DMS114 treated with DMSO at 0.1 percent for 48 hours (cell line): ENCODE data around the gene CHFR.
"Not testable (repeated sequence)": the region's sequence is repeated elsewhere in the genome, so short reads cannot be mapped to it uniquely, and the experiment has no call there.

Experiments used
- DNase-seq: peaks from one replicate; lab custom pipeline; 2025; ENCODE audit not compliant: unreplicated experiment; lab: John Stamatoyannopoulos, UW

CHFR gene

GRCh38 chr12:132874620-132875019, 12.8 kb downstream of the CHFR start:
- not testable (repeated sequence) for DNase-seq

DNA sequence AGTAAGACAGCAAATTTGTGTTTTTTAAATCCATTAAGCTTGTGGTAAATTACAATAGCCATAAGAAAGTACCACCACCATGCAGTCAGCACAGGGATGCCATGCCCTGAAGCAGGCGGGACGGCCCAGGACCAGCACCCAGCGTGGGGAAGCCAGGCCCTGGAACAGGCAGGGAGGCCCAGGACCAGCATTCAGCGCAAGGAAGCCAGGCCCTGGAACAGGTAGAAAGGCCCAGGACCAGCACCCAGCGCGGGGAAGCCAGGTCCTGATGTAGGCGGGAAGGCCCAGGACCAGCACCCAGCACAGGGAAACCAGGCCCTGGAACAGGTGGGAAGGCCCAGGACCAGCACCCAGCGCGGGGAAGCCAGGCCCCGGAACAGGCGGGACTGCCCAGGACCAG, 13.2 kb downstream of the CHFR start:
- DNase-seq: no peak

- DNase-seq: no peak
These were observed 13.7 kb downstream of the CHFR start for GRCh38 chr12:132873724-132874123.

DNA sequence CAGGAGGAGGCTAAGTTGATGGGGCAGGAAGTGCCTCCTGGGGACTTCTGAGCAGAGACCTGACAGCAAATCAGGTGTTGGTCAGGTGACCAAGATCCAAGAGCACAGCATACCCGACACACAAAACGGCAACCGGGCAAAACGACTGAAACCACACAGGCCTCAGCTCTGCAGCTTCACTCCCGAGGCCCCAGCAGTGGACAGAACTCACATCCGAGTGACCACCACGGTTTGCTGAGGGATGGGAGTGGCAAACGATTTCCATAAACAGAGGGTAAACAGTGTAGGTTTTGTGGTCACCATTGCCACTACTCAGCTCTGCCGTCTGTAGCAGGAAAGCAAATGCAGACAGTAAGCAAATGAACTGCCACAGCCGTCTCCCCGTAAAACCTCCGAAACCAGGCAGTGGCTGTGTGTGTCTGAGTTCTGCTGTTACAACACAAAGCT, 14.4 kb downstream of the CHFR start:
- DNase-seq: no peak

- DNase-seq: no peak
These were observed 15.1 kb downstream of the CHFR start for GRCh38 chr12:132872073-132872855.

GRCh38 chr12:132869551-132869950, 17.9 kb downstream of the CHFR start:
- no peak for DNase-seq

DNA sequence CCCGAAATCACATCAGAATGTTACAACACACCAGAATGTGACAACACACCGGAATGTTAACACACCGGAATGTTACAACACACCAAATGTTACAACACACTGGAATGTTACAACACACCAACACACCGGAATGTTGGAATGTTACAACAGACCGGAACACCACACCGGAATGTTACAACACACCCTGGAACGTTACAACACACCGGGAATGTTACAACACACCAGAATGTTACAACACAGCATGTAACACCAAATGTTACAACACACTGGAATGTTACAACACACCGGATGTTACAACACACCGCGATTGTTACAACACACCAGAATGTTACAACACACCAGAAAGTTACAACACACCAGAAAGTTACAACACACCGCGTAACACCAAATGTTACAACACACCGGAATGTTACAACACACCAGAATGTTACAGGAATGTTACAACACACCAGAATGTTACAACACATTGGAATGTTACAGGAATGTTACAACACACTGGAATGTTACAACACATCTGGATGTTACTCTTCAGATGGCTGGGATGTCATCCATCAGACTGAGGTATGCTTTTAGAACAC, 21.1 kb downstream of the CHFR start:
- DNase-seq: no peak

DNA sequence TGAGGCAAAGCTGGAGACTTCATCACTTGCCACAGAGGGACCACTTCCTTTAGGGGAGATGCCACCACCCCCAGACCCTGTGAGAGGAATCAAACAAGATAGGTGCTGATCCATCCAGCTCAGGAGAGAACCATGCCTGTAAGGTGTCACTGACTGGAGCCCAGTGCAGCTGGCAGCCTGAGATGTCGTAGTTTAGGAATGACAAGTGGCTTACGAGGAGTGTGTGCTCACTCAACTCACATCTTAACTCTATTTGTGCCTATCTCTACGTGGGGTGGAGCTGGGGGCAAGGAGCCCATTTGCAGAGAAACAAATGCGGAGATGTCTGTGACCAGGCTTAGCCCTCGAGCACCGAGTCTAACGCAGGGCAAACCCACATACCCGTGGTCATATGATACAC, 25.8 kb downstream of the CHFR start:
- DNase-seq: no peak

- DNase-seq: no peak
These were observed 28.6 kb downstream of the CHFR start for GRCh38 chr12:132858718-132859266.

DNA sequence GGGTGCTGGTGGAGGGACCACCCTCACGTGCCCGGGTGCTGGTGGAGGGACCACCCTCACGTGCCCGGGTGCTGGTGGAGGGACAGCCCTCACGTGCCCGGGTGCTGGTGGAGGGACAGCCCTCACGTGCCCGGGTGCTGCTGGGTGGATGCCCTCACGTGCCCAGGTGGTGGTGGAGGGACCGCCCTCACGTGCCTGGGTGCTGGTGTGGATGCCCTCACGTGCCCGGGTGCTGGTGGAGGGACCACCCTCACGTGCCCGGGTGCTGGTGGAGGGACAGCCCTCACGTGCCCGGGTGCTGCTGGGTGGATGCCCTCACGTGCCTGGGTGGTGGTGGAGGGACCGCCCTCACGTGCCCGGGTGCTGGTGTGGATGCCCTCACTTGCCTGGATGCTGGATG, 30.4 kb downstream of the CHFR start:
- not testable (repeated sequence) for DNase-seq

GRCh38 chr12:132856581-132856980, 30.8 kb downstream of the CHFR start:
- DNase-seq: no peak

GRCh38 chr12:132855211-132855610, 32.2 kb downstream of the CHFR start:
- DNase-seq: not testable (repeated sequence)

DNA sequence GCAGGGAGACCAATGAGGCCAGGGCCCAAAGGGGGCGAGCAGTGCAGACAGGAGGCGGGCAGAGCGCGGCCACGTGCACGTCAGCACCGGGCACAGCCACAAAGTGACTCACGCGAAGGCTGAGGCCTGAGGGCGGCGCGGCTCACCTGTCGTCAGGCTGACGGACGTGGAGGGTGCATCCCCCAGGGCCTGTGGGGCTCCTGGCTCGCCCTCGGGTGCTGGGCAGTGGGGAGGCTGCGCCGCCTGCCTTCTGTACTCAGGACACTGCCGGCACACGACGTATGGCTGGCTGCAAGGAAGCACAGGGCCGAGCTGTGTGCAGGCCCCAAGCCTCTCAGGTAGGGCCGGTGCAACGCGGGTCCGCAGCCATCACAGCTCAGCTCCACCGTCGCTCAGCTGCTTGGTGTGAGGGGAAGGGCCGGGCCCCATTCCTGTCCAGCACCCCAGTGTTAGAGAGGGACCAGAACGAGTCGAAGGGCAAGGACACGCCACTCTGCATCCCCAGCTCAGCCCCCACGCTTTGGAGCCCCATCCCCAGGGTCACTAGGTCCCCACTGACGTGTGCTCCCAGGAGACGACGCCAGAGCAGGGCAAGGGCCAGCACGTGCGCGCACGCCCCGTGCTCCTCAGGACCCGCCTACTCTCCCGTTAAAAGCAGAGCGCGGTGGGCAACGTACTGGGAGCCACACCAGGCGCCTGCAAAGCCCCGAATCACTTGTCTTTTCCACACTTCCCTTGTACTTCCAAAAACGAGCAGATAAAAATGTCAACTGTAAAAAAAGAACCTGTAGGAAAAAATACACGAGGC, 33.9 kb downstream of the CHFR start:
- no peak for DNase-seq

DNA sequence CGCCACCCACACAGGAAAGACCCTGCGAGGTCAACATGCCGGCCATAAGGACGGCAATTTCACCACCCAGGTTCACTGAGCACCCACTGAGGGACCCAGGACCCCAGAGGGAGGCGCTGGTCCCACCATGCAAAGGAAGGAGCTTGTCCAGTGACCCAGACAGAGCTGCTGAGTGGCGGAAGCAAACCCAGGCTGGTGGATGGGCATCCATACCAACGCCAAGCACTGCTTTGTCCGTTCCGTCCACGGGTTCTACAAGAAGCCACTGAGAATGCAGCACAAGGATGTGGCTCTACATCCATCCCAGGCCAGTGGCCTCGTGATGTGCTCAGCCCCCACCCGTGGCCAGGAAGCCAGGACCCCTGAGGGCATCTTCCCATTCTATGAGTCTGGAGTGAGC, 34.9 kb downstream of the CHFR start:
- no peak for DNase-seq

DNA sequence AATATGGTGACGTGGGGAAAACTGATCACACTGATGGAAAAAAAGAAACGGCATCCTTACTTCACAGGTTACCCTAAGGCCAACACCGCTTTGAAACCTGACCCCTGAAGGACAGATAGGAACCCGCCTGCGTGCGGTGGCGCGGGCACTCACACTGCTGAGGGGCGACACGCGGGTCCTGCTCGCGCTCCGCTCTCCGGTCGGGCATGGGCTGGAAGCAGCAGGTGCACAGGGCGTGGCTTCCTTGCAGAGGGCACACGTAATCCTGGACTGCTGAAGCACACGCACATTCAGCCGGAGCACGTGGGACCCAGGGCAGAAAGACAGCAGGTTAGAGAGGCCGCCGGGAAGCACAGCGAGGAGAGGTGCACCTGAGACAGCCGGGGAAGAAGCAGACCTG, 35.9 kb downstream of the CHFR start:
- DNase-seq: no peak

DNA sequence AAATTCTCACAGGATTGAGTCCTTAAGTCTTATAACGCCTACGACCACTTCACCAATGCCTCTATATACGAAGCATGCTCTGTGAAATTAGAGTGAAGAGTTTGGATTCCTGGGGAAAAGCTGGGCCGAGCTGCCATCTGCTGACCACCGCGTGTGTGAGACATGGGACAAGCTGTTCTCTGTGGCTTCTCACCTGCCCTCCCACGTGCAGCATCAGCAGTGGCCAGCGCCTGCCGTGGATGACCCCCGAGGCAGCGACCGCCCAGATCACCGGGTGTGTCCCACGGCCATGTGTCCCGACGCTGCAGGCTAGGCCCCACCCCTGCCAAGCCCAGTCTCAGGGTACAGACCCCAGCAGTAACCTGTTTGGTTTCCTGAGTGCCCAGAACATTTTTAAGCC, 37.1 kb downstream of the CHFR start:
- no peak for DNase-seq

DNA sequence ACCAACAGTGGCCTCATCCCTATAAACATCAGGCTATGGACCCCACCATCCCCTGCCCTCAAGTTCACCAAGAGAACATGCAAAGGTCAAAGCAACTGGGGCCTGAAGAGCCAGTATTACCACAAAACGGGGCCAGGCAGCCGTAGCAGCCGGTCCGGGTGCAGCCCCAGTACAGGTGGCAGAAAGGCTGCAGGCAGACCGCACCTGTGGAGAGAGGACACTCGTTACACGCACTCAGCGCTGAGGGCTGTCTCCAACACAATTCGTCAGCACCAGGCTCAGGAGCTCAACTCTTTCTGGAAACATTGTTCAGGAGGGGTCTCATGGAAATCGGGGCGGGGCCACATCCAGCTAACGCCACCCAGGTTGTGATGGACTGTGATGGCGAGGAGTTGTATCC, 38.9 kb downstream of the CHFR start:
- DNase-seq: no peak

- no peak for DNase-seq
These were observed 39.7 kb downstream of the CHFR start for GRCh38 chr12:132847363-132848356.

DNA sequence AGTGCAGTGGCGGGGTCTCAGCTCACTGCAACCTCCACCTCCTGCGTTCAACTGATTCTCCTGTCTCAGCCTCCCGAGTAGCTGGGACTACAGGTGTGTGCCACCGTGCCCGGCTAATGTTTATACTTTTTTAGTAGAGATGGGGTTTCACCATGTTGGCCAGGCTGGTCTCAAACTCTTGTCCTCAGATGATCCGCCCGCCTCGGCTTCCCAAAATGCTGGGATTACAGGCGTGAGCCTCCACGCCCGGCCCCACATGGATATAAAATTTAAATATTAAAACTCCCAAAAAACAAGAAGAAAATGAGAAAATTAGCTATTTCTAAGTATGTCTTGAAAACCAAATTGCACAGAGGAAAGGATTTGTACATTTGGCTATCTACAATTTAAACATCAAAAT, 42.7 kb downstream of the CHFR start:
- not testable (repeated sequence) for DNase-seq

- DNase-seq: no peak
These were observed 44.9 kb downstream of the CHFR start for GRCh38 chr12:132842449-132843045.
